Breast epithelium (tissue), 4 donors: ENCODE results near the gene CXCR5. TPM values are rescaled to one million over a fixed set of nuclear protein-coding genes. Genes with fewer than 3 reads are reported as not detected.

Experiments
- DNase-seq, 2 donors: peaks; one replicate each; pipeline ENCODE4 v3.0.0-alpha.2; 2019; ENCODE audit warnings: low spot score in 2 of 2
- H3K27ac ChIP-seq, 2 donors: fragments of 200-600 bp; sonication (generic) in 1 of 2; one replicate each; pipeline ENCODE4 v1.5.1; 2016 to 2019; ENCODE audit warnings: mild to moderate bottlenecking in 1 of 2
- H3K27me3 ChIP-seq, 2 donors: fragments of 200-600 bp; sonication (generic) in 1 of 2; one replicate each; pipeline versions ENCODE4 v1.5.1 to v1.6.0; 2017 to 2019; ENCODE audit warnings: control low read depth in 1 of 2, mild to moderate bottlenecking in 1 of 2
- H3K36me3 ChIP-seq: fragments of 200-600 bp; one replicate; pipeline ENCODE4 v1.5.1; 2019
- H3K4me1 ChIP-seq, 2 donors: fragments of 200-600 bp; sonication (generic); one replicate each; pipeline ENCODE4 v1.5.1; 2016 to 2019; ENCODE audit warnings: control low read depth in 1 of 2
- H3K4me3 ChIP-seq, 3 donors: fragments of 200-600 bp; sonication (generic); 1 replicate in 2 of 3; 2 replicates in 1 of 3; pipeline ENCODE4 v1.5.1; 2016 to 2019; ENCODE audit warnings: mild to moderate bottlenecking in 3 of 3, moderate library complexity in 2 of 3
- H3K9me3 ChIP-seq, 2 donors: fragments of 200-600 bp; sonication (generic) in 1 of 2; one replicate each; pipeline ENCODE4 v1.5.1; 2016 to 2019; ENCODE audit warnings: control low read depth in 1 of 2
- CTCF ChIP-seq, 3 donors: fragments of 450-650 bp; IDR thresholded peaks; one replicate each; pipeline ENCODE4 v1.5.1; 2016 to 2017; ENCODE audit warnings: antibody characterized with exemption in 3 of 3, mild to moderate bottlenecking in 3 of 3, moderate library complexity in 3 of 3
- POLR2A ChIP-seq: fragments of 450-650 bp; IDR thresholded peaks from one replicate; pipeline ENCODE4 v1.6.1; 2016; ENCODE audit warnings: antibody characterized with exemption, mild to moderate bottlenecking, moderate library complexity
- POLR2AphosphoS5 ChIP-seq, 3 donors: sonication (generic); formaldehyde crosslinking; IDR thresholded peaks; one replicate each; pipeline ENCODE4 v1.6.1; 2017; ENCODE audit warnings: antibody characterized with exemption in 3 of 3
- intact Hi-C: fragments of 100-400 bp; cut with DNase I; formaldehyde crosslinking; loops from one replicate; pipeline ENCODE4 v1.15.1; 2023; ENCODE audit warnings: low total_unique reads
- total RNA-seq, 3 donors: library from RNA; depleted of rRNA; stranded (reverse); fragments of >200 nt; gene quantifications; one replicate each; pipeline ENCODE4 v1.1.0, GENCODE V29; 2016

Gene CXCR5
- not detected for total RNA-seq

DNA sequence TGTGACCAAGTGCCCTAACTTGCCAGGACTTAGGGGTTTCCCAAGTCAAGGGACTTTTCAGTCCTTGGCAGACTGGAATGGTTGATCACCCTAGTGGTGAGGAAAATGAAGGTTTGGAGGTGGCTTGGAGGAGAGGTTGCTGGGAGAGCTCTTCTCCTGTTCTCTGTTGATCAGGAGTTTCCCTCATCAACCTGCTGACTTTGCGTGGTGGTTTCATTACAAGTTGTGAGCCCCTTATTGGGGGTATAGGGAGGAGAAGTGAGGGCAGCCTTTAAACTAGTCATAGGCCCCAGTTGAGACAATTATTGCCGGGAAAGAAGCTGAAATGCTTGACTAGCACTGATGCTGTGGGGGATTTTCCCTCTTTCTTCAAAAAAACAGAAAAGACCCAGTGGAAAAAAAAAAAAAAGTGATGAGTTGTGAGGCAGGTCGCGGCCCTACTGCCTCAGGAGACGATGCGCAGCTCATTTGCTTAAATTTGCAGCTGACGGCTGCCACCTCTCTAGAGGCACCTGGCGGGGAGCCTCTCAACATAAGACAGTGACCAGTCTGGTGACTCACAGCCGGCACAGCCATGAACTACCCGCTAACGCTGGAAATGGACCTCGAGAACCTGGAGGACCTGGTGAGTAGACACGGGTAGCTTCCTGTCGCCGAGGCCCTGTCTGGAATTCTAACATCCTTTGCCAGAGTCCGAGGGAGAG is at the start of gene CXCR5:
Gene CXCR5, plus strand, starts transcription at position 525 of the 704 bp plus-strand sequence. Its CDS starts 50 bp downstream, at position 575.
- no peaks in the 10 kb centered on the region for H3K4me1 ChIP-seq
- intact Hi-C loops, result no loop called here
- H3K9me3 ChIP-seq, result no peaks in the 10 kb centered on the region
- H3K36me3 ChIP-seq, result no peaks in the 10 kb centered on the region
- DNase-seq, result no peak
- no peak within 1 kb of the TSS for H3K4me3 ChIP-seq
- no peaks in the 10 kb centered on the region for H3K27me3 ChIP-seq
- H3K27ac ChIP-seq, result no peak within 1 kb of the TSS
- TF ChIP-seq CTCF (IDR thresholded peaks at IDR 0.05) (no peak), POLR2A (no peak), POLR2AphosphoS5 (IDR thresholded peaks at IDR 0.05) (no peak)

GRCh38 chr11:118834427-118835028 is 49.2 kb upstream of the CXCR5 start:
- Histone ChIP-seq H3K9me3 (no peaks in the 10 kb centered on the region), H3K27ac (no peak overlapping the region), H3K4me1 (no peaks in the 10 kb centered on the region), H3K4me3 (no peak overlapping the region), H3K36me3 (no peaks in the 10 kb centered on the region), H3K27me3 (no peaks in the 10 kb centered on the region)
- no peak for DNase-seq
- intact Hi-C loops, result no loop called here
- TF ChIP-seq POLR2AphosphoS5 (IDR thresholded peaks at IDR 0.05), result no peak
- no peak for TF ChIP-seq CTCF (IDR thresholded peaks at IDR 0.05)
- no peak for TF ChIP-seq POLR2A

DNA sequence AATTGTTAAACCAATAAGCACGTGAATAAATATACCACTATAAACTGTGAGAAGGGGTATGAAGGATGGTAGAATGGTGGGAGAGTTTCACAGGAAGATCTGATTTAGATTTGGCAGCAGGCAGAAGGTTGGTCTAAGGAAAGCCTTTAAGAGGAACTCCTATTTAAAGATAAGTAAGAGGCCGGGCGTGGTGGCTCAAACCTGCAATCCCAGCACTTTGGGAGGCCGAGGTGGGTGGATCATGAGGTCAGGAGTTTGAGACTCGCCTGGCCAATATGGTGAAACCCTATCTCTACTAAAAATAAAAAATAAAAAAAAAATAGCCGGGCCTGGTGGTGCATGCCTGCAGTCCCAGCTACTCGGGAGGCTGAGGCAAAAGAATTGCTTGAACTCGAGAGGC is 45.8 kb upstream of the CXCR5 start:
- Histone ChIP-seq H3K4me3 (no peak overlapping the region), H3K27ac (no peak overlapping the region), H3K27me3 (no peaks in the 10 kb centered on the region), H3K36me3 (no peaks in the 10 kb centered on the region), H3K4me1 (no peaks in the 10 kb centered on the region), H3K9me3 (no peaks in the 10 kb centered on the region)
- intact Hi-C loops, result no loop called here
- TF ChIP-seq POLR2A, result no peak
- TF ChIP-seq CTCF (IDR thresholded peaks at IDR 0.05), result no peak
- no peak for TF ChIP-seq POLR2AphosphoS5 (IDR thresholded peaks at IDR 0.05)
- no peak for DNase-seq

GRCh38 chr11:118838905-118839553 is 44.7 kb upstream of the CXCR5 start:
- TF ChIP-seq POLR2A (no peak), POLR2AphosphoS5 (IDR thresholded peaks at IDR 0.05) (no peak), CTCF (IDR thresholded peaks at IDR 0.05) (no peak)
- intact Hi-C loops, result no loop called here
- Histone ChIP-seq H3K27ac (no peak overlapping the region), H3K36me3 (no peaks in the 10 kb centered on the region), H3K27me3 (no peaks in the 10 kb centered on the region), H3K4me1 (no peaks in the 10 kb centered on the region), H3K9me3 (no peaks in the 10 kb centered on the region), H3K4me3 (no peak overlapping the region)
- no peak for DNase-seq
